RWPE2 (cell line): ENCODE data around the gene RIC8A.
A peak's percentile ranks its signal among the peaks of the same experiment; 100 is the strongest.

Experiments
- ATAC-seq: fragments of 200-7000 bp; cut with Tn5 transposase; 3 replicates; pipeline ENCODE4 v1.9.1; 2021; ENCODE audit warnings: low read depth
- DNase-seq: peaks from one replicate; pipeline ENCODE4 v3.0.0-alpha.2; 2020; ENCODE audit warnings: low spot score
- H3K27ac ChIP-seq: fragments of 450-650 bp; 2 replicates; pipeline ENCODE4 v1.5.1; 2017; ENCODE audit warnings: mild to moderate bottlenecking; ENCODE audit not compliant: poor library complexity, severe bottlenecking
- H3K27me3 ChIP-seq: fragments of 250-450 bp; sonication (Bioruptor Pico); 2 replicates; pipeline ENCODE4 v1.5.1; 2021; ENCODE audit warnings: mild to moderate bottlenecking, moderate library complexity; ENCODE audit not compliant: insufficient read depth, poor library complexity, severe bottlenecking
- H3K36me3 ChIP-seq: fragments of 250-450 bp; sonication (Bioruptor Pico); 2 replicates; pipeline ENCODE4 v1.5.1; 2020; ENCODE audit warnings: low read depth, mild to moderate bottlenecking, moderate library complexity
- H3K4me1 ChIP-seq: fragments of 250-450 bp; sonication (Bioruptor Pico); 2 replicates; pipeline ENCODE4 v1.5.1; 2021; ENCODE audit warnings: mild to moderate bottlenecking, moderate library complexity; ENCODE audit not compliant: insufficient read depth, poor library complexity, severe bottlenecking
- H3K4me3 ChIP-seq: fragments of 250-450 bp; sonication (Bioruptor Pico); 2 replicates; pipeline ENCODE4 v1.5.1; 2021; ENCODE audit warnings: mild to moderate bottlenecking, moderate library complexity; ENCODE audit not compliant: severe bottlenecking
- H3K9me3 ChIP-seq: fragments of 250-450 bp; sonication (Bioruptor Pico); 2 replicates; pipeline ENCODE4 v1.5.1; 2021; ENCODE audit warnings: mild to moderate bottlenecking, moderate library complexity; ENCODE audit not compliant: severe bottlenecking
- TF ChIP-seq, protein P1 (sequence below): fragments of 450-650 bp; IDR thresholded peaks from one replicate; pipeline ENCODE4 v1.5.1; 2017; ENCODE audit warnings: mild to moderate bottlenecking, moderate library complexity; ENCODE audit not compliant: poor library complexity, severe bottlenecking

Gene RIC8A

DNA sequence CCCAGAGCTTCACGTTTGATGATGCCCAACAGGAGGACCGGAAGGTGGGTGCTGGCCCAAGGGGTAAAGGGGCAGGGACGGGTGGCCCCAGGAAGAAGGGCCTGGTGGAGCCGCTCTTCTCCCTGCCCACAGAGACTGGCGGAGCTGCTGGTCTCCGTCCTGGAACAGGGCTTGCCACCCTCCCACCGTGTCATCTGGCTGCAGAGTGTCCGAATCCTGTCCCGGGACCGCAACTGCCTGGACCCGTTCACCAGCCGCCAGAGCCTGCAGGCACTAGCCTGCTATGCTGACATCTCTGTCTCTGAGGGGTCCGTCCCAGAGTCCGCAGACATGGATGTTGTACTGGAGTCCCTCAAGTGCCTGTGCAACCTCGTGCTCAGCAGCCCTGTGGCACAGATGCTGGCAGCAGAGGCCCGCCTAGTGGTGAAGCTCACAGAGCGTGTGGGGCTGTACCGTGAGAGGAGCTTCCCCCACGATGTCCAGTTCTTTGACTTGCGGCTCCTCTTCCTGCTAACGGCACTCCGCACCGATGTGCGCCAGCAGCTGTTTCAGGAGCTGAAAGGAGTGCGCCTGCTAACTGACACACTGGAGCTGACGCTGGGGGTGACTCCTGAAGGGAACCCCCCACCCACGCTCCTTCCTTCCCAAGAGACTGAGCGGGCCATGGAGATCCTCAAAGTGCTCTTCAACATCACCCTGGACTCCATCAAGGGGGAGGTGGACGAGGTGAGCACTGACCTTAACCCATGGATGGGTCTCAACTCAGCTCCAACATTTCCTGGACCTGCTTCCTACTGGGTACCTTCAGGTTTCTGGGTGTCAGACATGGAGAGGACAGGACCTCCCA, 2.0 kb downstream of the RIC8A start:
- Histone ChIP-seq H3K36me3 (peaks cover 60% of the 10 kb centered on the region), H3K27ac (peak overlapping the region; percentile 95)

DNA sequence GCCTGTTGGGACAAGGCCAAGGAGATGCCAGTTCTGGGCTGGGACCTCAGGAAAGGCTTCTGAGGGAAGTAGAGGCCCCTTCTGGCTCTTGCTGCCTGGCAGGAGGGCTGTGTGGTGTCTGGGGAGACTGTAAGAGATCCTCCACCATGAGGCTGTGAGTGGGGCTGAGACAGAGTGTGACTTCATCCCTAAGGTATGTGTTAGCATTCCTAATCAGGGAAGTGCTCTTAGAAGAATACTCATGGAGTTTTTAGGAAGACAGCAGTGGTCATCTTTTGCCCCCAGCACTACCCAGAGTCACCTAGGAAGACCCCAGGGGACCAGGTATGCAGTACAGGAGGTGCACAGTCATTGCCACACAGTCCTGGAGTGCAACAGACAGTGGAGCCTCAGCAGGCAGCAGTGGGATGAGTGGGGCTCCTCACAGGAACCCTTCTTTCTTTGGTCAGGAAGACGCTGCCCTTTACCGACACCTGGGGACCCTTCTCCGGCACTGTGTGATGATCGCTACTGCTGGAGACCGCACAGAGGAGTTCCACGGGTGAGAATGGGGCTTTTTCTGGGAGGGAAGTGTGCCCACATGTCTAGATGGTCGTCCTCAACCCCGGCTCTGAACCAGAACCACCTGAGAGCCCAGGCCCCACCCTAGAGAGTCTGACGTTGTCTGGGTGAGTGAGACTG, 2.8 kb downstream of the RIC8A start:
- DNase-seq: no peak
- no peak overlapping the region for H3K4me3 ChIP-seq
- peaks cover 60% of the 10 kb centered on the region for H3K36me3 ChIP-seq
- H3K27ac ChIP-seq: peak overlapping the region; percentile 95
- TF ChIP-seq, protein P1, sequence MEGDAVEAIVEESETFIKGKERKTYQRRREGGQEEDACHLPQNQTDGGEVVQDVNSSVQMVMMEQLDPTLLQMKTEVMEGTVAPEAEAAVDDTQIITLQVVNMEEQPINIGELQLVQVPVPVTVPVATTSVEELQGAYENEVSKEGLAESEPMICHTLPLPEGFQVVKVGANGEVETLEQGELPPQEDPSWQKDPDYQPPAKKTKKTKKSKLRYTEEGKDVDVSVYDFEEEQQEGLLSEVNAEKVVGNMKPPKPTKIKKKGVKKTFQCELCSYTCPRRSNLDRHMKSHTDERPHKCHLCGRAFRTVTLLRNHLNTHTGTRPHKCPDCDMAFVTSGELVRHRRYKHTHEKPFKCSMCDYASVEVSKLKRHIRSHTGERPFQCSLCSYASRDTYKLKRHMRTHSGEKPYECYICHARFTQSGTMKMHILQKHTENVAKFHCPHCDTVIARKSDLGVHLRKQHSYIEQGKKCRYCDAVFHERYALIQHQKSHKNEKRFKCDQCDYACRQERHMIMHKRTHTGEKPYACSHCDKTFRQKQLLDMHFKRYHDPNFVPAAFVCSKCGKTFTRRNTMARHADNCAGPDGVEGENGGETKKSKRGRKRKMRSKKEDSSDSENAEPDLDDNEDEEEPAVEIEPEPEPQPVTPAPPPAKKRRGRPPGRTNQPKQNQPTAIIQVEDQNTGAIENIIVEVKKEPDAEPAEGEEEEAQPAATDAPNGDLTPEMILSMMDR: no peak
- peak; percentile 41 for ATAC-seq
- H3K27me3 ChIP-seq: no peaks in the 10 kb centered on the region
- H3K9me3 ChIP-seq: no peaks in the 10 kb centered on the region
- peaks cover 10% of the 10 kb centered on the region for H3K4me1 ChIP-seq

More for the DNA sequence above, 2.0 kb downstream of the RIC8A start:
- H3K4me3 ChIP-seq: peak overlapping the region; percentile 73
- no peaks in the 10 kb centered on the region for H3K9me3 ChIP-seq
- TF ChIP-seq, protein P1: no peak
- H3K27me3 ChIP-seq: no peaks in the 10 kb centered on the region
- H3K4me1 ChIP-seq: peaks cover 10% of the 10 kb centered on the region
- ATAC-seq (no peak), DNase-seq (no peak)

DNA sequence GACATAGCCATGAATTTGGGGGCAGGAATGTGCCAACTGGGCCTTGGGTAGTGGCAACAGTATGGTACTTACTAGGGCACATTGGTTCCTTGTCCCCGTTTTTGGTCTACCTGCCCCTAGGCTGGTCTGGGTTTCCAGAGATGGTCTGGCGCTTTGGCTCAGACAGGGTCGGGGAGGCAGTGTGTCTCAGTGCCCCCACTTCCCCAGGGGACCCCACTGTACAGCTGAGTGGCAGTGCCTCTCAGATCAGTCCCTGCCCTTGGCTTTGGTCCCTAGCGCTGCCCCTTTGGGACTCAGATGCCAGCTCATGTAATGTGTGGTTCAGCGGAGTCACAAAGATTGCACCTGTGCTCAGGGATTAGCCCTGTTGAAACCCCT, 3.3 kb downstream of the RIC8A start:
- Histone ChIP-seq H3K27me3 (no peaks in the 10 kb centered on the region), H3K36me3 (peaks cover 65% of the 10 kb centered on the region), H3K4me3 (no peak overlapping the region), H3K9me3 (no peaks in the 10 kb centered on the region), H3K4me1 (peaks cover 10% of the 10 kb centered on the region), H3K27ac (peak overlapping the region; percentile 95)
- TF ChIP-seq, protein P1: no peak
- ATAC-seq (no peak), DNase-seq (no peak)

DNA sequence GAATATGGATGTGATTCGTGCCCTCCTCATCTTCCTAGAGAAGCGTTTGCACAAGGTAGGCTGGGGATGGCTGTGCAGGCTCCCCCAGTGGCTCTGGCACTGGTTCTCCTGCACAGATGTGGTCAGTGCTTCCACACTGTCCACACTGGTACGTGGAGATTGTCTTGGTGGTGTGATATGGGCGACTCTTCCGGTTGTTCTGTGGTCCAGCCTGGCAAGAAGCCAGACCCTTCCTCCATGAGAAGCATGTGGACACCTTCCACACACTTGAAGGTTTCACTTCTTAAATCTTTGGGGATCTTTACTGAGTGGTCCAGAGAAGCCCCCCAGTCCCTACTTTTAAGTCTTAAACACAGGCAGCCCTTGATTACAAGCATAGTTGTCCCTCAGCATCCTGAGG, 3.8 kb downstream of the RIC8A start:
- Histone ChIP-seq H3K4me3 (no peak overlapping the region), H3K27ac (no peak overlapping the region), H3K36me3 (peaks cover 68% of the 10 kb centered on the region), H3K27me3 (no peaks in the 10 kb centered on the region), H3K4me1 (peaks cover 10% of the 10 kb centered on the region), H3K9me3 (no peaks in the 10 kb centered on the region)
- no peak for DNase-seq
- ATAC-seq: no peak
- TF ChIP-seq, protein P1: no peak
